ENCODE results near the gene ECHDC3.

Gene ECHDC3

GRCh38 chr10:11713186-11713743 lies 28.9 kb upstream of the ECHDC3 start:
- H3K23ac ChIP-seq (ENCODE audit: low read length in 2 of 2), result no peak overlapping the region
- no peak overlapping the region for H3K18ac ChIP-seq (ENCODE audit: low read depth in 1 of 2, low read length in 2 of 2)
- H2BK5ac ChIP-seq (ENCODE audit: low read depth, low read length, poor library complexity, severe bottlenecking), result no peak overlapping the region
- WGBS, result 89% methylated on average over 15 of the region's 15 CpGs
- H2BK15ac ChIP-seq (ENCODE audit: low read depth, poor library complexity, severe bottlenecking), result no peak overlapping the region
- H3K36me3 ChIP-seq (ENCODE audit: control insufficient read depth in 1 of 2, insufficient read depth in 2 of 2, low read depth in 1 of 2, low read length in 2 of 2), result no peaks in the 10 kb centered on the region
- H3K27ac ChIP-seq (ENCODE audit: low read length, poor library complexity, severe bottlenecking), result no peak overlapping the region
- H2AFZ ChIP-seq (ENCODE audit: low read depth, low read length), result no peak overlapping the region
- no peak overlapping the region for H3K9ac ChIP-seq (ENCODE audit: low read length)
- no peak overlapping the region for H3K4ac ChIP-seq (ENCODE audit: low read depth in 1 of 2, low read length in 2 of 2)
- no peaks in the 10 kb centered on the region for H3K4me1 ChIP-seq (ENCODE audit: control insufficient read depth, insufficient read depth, low read depth, low read length)
- H2BK120ac ChIP-seq (ENCODE audit: low read depth, low read length), result no peak overlapping the region
- peaks cover 27 to 34% of the 10 kb centered on the region in 2 experiments for H3K27me3 ChIP-seq (ENCODE audit: control insufficient read depth in 1 of 2, insufficient read depth in 1 of 2, low read length in 2 of 2)
- H4K91ac ChIP-seq (ENCODE audit: low read length), result no peak overlapping the region
- H2BK12ac ChIP-seq (ENCODE audit: low read length in 2 of 2), result no peak overlapping the region
- no peak overlapping the region for H3K4me2 ChIP-seq (ENCODE audit: low read length, poor library complexity, severe bottlenecking)
- no peak overlapping the region for H3K4me3 ChIP-seq (ENCODE audit: insufficient read depth in 1 of 2, low read depth in 1 of 2, low read length in 2 of 2)
- H2AK5ac ChIP-seq (ENCODE audit: low read length, severe bottlenecking), result no peak overlapping the region
- H4K8ac ChIP-seq (ENCODE audit: low read length), result no peak overlapping the region
- no peak for DNase-seq
- H3K14ac ChIP-seq (ENCODE audit: low read length in 2 of 2), result peak overlapping the region in 1 of 2 experiments; percentile 22
- peaks cover 11% of the 10 kb centered on the region for H3K9me3 ChIP-seq (ENCODE audit: control insufficient read depth, low read length)
- H3K79me1 ChIP-seq (replicated peaks; ENCODE audit: low read length, poor library complexity, severe bottlenecking), result no peaks in the 10 kb centered on the region

GRCh38 chr10:11713963-11714362 lies 28.2 kb upstream of the ECHDC3 start:
- Histone ChIP-seq H3K4ac (ENCODE audit: low read depth in 1 of 2, low read length in 2 of 2) (no peak overlapping the region), H3K14ac (ENCODE audit: low read length in 2 of 2) (no peak overlapping the region), H4K91ac (ENCODE audit: low read length) (no peak overlapping the region)

GRCh38 chr10:11714750-11715365 lies 27.3 kb upstream of the ECHDC3 start:
- Histone ChIP-seq H2BK5ac (ENCODE audit: low read depth, low read length, poor library complexity, severe bottlenecking) (no peak overlapping the region), H3K4me3 (ENCODE audit: insufficient read depth in 1 of 2, low read depth in 1 of 2, low read length in 2 of 2) (no peak overlapping the region), H3K14ac (ENCODE audit: low read length in 2 of 2) (no peak overlapping the region), H3K18ac (ENCODE audit: low read depth in 1 of 2, low read length in 2 of 2) (no peak overlapping the region), H3K4me2 (ENCODE audit: low read length, poor library complexity, severe bottlenecking) (no peak overlapping the region), H4K91ac (ENCODE audit: low read length) (no peak overlapping the region), H2BK15ac (ENCODE audit: low read depth, poor library complexity, severe bottlenecking) (no peak overlapping the region), H2AK5ac (ENCODE audit: low read length, severe bottlenecking) (no peak overlapping the region), H2AFZ (ENCODE audit: low read depth, low read length) (no peak overlapping the region), H3K36me3 (ENCODE audit: control insufficient read depth in 1 of 2, insufficient read depth in 2 of 2, low read depth in 1 of 2, low read length in 2 of 2) (no peaks in the 10 kb centered on the region), H4K8ac (ENCODE audit: low read length) (no peak overlapping the region), H3K9me3 (ENCODE audit: control insufficient read depth, low read length) (peaks cover 11% of the 10 kb centered on the region), H3K27me3 (ENCODE audit: control insufficient read depth in 1 of 2, insufficient read depth in 1 of 2, low read length in 2 of 2) (peaks cover 19 to 24% of the 10 kb centered on the region in 2 experiments), H3K4ac (ENCODE audit: low read depth in 1 of 2, low read length in 2 of 2) (no peak overlapping the region), H2BK120ac (ENCODE audit: low read depth, low read length) (no peak overlapping the region), H2BK12ac (ENCODE audit: low read length in 2 of 2) (no peak overlapping the region), H3K27ac (ENCODE audit: low read length, poor library complexity, severe bottlenecking) (no peak overlapping the region), H3K4me1 (ENCODE audit: control insufficient read depth, insufficient read depth, low read depth, low read length) (no peaks in the 10 kb centered on the region), H3K23ac (ENCODE audit: low read length in 2 of 2) (no peak overlapping the region), H3K9ac (ENCODE audit: low read length) (no peak overlapping the region), H3K79me1 (replicated peaks; ENCODE audit: low read length, poor library complexity, severe bottlenecking) (no peaks in the 10 kb centered on the region)
- DNase-seq, result no peak
- 90% methylated on average over 8 of the region's 9 CpGs for WGBS

More at GRCh38 chr10:11713963-11714362, 28.2 kb upstream of the ECHDC3 start:
- no peak overlapping the region for H2BK15ac ChIP-seq (ENCODE audit: low read depth, poor library complexity, severe bottlenecking)
- no peak overlapping the region for H3K9ac ChIP-seq (ENCODE audit: low read length)
- no peak overlapping the region for H3K27ac ChIP-seq (ENCODE audit: low read length, poor library complexity, severe bottlenecking)
- H4K8ac ChIP-seq (ENCODE audit: low read length), result no peak overlapping the region
- H2BK120ac ChIP-seq (ENCODE audit: low read depth, low read length), result no peak overlapping the region
- no peak overlapping the region for H3K4me3 ChIP-seq (ENCODE audit: insufficient read depth in 1 of 2, low read depth in 1 of 2, low read length in 2 of 2)
- H3K18ac ChIP-seq (ENCODE audit: low read depth in 1 of 2, low read length in 2 of 2), result no peak overlapping the region
- H3K79me1 ChIP-seq (replicated peaks; ENCODE audit: low read length, poor library complexity, severe bottlenecking), result no peaks in the 10 kb centered on the region
- no peak overlapping the region for H2AFZ ChIP-seq (ENCODE audit: low read depth, low read length)
- no peak for DNase-seq
- no peak overlapping the region for H3K23ac ChIP-seq (ENCODE audit: low read length in 2 of 2)
- H2AK5ac ChIP-seq (ENCODE audit: low read length, severe bottlenecking), result no peak overlapping the region
- H3K4me2 ChIP-seq (ENCODE audit: low read length, poor library complexity, severe bottlenecking), result no peak overlapping the region
- no peak overlapping the region for H2BK5ac ChIP-seq (ENCODE audit: low read depth, low read length, poor library complexity, severe bottlenecking)
- H3K9me3 ChIP-seq (ENCODE audit: control insufficient read depth, low read length), result peaks cover 11% of the 10 kb centered on the region
- no peaks in the 10 kb centered on the region for H3K36me3 ChIP-seq (ENCODE audit: control insufficient read depth in 1 of 2, insufficient read depth in 2 of 2, low read depth in 1 of 2, low read length in 2 of 2)
- 85% methylated on average over 10 of the region's 10 CpGs for WGBS
- H3K27me3 ChIP-seq (ENCODE audit: control insufficient read depth in 1 of 2, insufficient read depth in 1 of 2, low read length in 2 of 2), result peaks cover 26 to 32% of the 10 kb centered on the region in 2 experiments
- H3K4me1 ChIP-seq (ENCODE audit: control insufficient read depth, insufficient read depth, low read depth, low read length), result no peaks in the 10 kb centered on the region
- H2BK12ac ChIP-seq (ENCODE audit: low read length in 2 of 2), result no peak overlapping the region

- no peak overlapping the region for H3K4ac ChIP-seq (ENCODE audit: low read depth in 1 of 2, low read length in 2 of 2)
- H2BK12ac ChIP-seq (ENCODE audit: low read length in 2 of 2), result no peak overlapping the region
- 94% methylated on average over 13 of the region's 13 CpGs for WGBS
- H2AFZ ChIP-seq (ENCODE audit: low read depth, low read length), result no peak overlapping the region
- no peaks in the 10 kb centered on the region for H3K79me1 ChIP-seq (replicated peaks; ENCODE audit: low read length, poor library complexity, severe bottlenecking)
- no peak overlapping the region for H4K8ac ChIP-seq (ENCODE audit: low read length)
- no peak for DNase-seq
- H3K27ac ChIP-seq (ENCODE audit: low read length, poor library complexity, severe bottlenecking), result no peak overlapping the region
- peaks cover 19 to 29% of the 10 kb centered on the region in 2 experiments for H3K27me3 ChIP-seq (ENCODE audit: control insufficient read depth in 1 of 2, insufficient read depth in 1 of 2, low read length in 2 of 2)
- no peak overlapping the region for H4K91ac ChIP-seq (ENCODE audit: low read length)
- no peak overlapping the region for H3K9ac ChIP-seq (ENCODE audit: low read length)
- no peak overlapping the region for H2AK5ac ChIP-seq (ENCODE audit: low read length, severe bottlenecking)
- H3K18ac ChIP-seq (ENCODE audit: low read depth in 1 of 2, low read length in 2 of 2), result no peak overlapping the region
- H3K36me3 ChIP-seq (ENCODE audit: control insufficient read depth in 1 of 2, insufficient read depth in 2 of 2, low read depth in 1 of 2, low read length in 2 of 2), result no peaks in the 10 kb centered on the region
- peaks cover 11% of the 10 kb centered on the region for H3K9me3 ChIP-seq (ENCODE audit: control insufficient read depth, low read length)
- no peak overlapping the region for H3K4me2 ChIP-seq (ENCODE audit: low read length, poor library complexity, severe bottlenecking)
- H3K14ac ChIP-seq (ENCODE audit: low read length in 2 of 2), result no peak overlapping the region
- H2BK5ac ChIP-seq (ENCODE audit: low read depth, low read length, poor library complexity, severe bottlenecking), result no peak overlapping the region
- no peak overlapping the region for H3K4me3 ChIP-seq (ENCODE audit: insufficient read depth in 1 of 2, low read depth in 1 of 2, low read length in 2 of 2)
- H3K4me1 ChIP-seq (ENCODE audit: control insufficient read depth, insufficient read depth, low read depth, low read length), result no peaks in the 10 kb centered on the region
- no peak overlapping the region for H3K23ac ChIP-seq (ENCODE audit: low read length in 2 of 2)
- no peak overlapping the region for H2BK15ac ChIP-seq (ENCODE audit: low read depth, poor library complexity, severe bottlenecking)
- no peak overlapping the region for H2BK120ac ChIP-seq (ENCODE audit: low read depth, low read length)
These were observed 26.2 kb upstream of the ECHDC3 start for GRCh38 chr10:11715815-11716494.
